ENCODE data around the gene SRP9. TPM values are rescaled to one million over a fixed set of nuclear protein-coding genes. Genes with fewer than 3 reads are reported as not detected.

SRP9 gene
- total and polyA plus RNA-seq, 2 donors (not counting 1 experiment from before 2014, with no cell fraction given): 73.4 to 117 TPM

DNA sequence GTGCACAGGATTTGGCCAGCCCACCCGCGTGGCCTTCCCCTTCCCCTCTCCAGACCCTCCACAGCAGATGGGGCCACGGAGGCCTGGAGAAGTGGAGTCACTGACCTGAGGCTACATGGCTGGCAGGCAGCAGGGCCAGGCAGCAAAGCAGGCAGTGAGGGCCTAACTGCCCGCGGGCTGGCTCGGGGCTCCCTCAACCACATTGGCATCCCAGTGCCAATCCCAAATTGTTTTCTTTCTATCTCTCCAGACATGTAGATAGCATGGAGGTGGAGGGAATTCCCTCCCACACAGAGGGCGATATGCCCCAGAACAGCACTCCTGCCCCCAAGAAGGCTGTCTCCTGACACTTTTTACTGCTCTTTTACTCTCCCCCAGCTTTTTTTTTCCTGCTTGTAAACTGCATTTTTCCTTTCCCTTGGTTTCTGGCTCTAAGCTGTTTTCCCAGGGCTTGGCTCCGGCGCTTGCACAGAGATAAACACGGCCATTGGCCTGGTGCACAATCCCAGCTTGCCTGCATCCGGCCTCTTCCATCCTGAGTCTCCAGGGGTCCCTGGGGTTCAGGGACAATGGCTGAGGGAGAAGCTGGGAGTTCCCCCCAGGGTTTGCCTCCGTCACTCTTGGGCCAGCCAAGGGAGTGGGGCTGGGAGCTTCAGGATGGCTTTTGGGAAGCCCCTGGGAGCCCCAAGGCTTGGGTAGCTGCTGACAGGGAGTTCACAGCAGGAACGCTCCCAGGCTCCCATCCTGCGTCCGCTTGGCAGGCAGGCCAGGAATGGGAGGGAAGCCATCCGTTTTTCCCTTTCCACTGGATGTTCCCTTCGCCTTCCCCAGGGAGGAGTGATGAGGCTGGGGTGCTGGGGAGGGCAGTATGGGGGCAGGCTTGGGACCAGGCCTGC, 39.3 kb downstream of the SRP9 start:
- intact Hi-C loops (cut with micrococcal nuclease): no loop called here
- H3K9me3 Mint-ChIP-seq (ENCODE audit: insufficient read depth): no peaks in the 10 kb centered on the region
- WGBS (ENCODE audit: insufficient coverage): 95% methylated on average over 12 of the region's 17 CpGs

DNA sequence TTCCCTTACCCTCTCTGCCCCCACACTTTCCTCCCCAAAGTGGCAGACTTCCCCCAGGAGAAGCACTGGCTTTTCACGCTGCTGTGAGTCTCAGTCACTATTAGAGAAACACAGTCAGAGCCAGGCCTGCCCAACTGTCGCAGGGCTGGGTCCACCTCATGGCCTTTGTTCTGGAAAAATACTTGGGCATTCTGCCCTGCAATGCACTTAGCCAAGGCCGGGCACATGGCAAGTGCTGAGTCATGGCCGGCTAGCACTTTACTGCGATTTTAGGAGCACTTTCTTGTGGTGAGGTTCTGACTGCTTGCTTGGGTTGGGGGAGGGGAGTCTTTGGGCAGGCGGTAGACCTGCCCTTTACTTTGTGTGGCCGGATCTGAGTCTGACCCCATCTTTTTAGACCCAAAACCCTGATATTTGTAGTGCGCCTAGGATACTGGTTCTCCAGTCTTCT, 40.0 kb downstream of the SRP9 start:
- no peaks in the 10 kb centered on the region for H3K27me3 Mint-ChIP-seq
- Histone ChIP-seq H3K27me3 (replicated peaks in 1 of 4; ENCODE audit: control extremely low read depth in 1 of 4, control insufficient read depth in 3 of 4, insufficient read depth in 4 of 4, low read length in 3 of 4) (no peaks in the 10 kb centered on the region), H3K4me1 (ENCODE audit: control insufficient read depth in 2 of 2, insufficient read depth in 2 of 2, low read length in 2 of 2) (no peaks in the 10 kb centered on the region), H3K9ac (ENCODE audit: low read length) (no peak overlapping the region), H3K27ac (ENCODE audit: low read length in 2 of 2) (no peak overlapping the region), H3K4me2 (replicated peaks; ENCODE audit: low read depth, low read length, poor library complexity, severe bottlenecking) (no peak overlapping the region), H4K20me1 (ENCODE audit: control insufficient read depth, insufficient read depth, low read length, poor library complexity, severe bottlenecking) (no peaks in the 10 kb centered on the region), H3K9me3 (ENCODE audit: control extremely low read depth in 1 of 3, control insufficient read depth in 2 of 3, insufficient read depth in 1 of 3, low read length in 2 of 3) (no peaks in the 10 kb centered on the region), H3K4me3 (ENCODE audit: control extremely low read depth in 1 of 5, extremely low read depth in 1 of 5, insufficient read depth in 1 of 5, low read depth in 2 of 5, low read length in 4 of 5) (no peak overlapping the region), H3K79me2 (ENCODE audit: control insufficient read depth, insufficient read depth, low read length) (no peaks in the 10 kb centered on the region), H2AFZ (ENCODE audit: insufficient read depth, low read depth, low read length, poor library complexity, severe bottlenecking) (no peak overlapping the region), H3K36me3 (replicated peaks in 1 of 2; ENCODE audit: control extremely low read depth in 1 of 2, control insufficient read depth in 1 of 2, extremely low read depth in 1 of 2, insufficient read depth in 2 of 2, low read length in 1 of 2) (no peaks in the 10 kb centered on the region)
- no peak for TF ChIP-seq EZH2 (IDR thresholded peaks at IDR 0.05; ENCODE audit: borderline replicate concordance, insufficient read depth, low read depth, low read length, poor library complexity, severe bottlenecking)
- TF ChIP-seq, protein P1, sequence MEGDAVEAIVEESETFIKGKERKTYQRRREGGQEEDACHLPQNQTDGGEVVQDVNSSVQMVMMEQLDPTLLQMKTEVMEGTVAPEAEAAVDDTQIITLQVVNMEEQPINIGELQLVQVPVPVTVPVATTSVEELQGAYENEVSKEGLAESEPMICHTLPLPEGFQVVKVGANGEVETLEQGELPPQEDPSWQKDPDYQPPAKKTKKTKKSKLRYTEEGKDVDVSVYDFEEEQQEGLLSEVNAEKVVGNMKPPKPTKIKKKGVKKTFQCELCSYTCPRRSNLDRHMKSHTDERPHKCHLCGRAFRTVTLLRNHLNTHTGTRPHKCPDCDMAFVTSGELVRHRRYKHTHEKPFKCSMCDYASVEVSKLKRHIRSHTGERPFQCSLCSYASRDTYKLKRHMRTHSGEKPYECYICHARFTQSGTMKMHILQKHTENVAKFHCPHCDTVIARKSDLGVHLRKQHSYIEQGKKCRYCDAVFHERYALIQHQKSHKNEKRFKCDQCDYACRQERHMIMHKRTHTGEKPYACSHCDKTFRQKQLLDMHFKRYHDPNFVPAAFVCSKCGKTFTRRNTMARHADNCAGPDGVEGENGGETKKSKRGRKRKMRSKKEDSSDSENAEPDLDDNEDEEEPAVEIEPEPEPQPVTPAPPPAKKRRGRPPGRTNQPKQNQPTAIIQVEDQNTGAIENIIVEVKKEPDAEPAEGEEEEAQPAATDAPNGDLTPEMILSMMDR (IDR thresholded peaks at IDR 0.05): no peak
- POLR2A ChIA-PET: no interaction called here
- H3K27ac Mint-ChIP-seq: no peak overlapping the region
- 84% methylated on average over 8 of the region's 8 CpGs for WGBS (ENCODE audit: insufficient coverage)
- H3K4me1 Mint-ChIP-seq: no peaks in the 10 kb centered on the region
- intact Hi-C loops (cut with micrococcal nuclease): no loop called here
- DNase-seq (no peak), ATAC-seq (ENCODE audit: low read depth) (no peak)
- H3K4me3 Mint-ChIP-seq: no peak overlapping the region
- H3K9me3 Mint-ChIP-seq (ENCODE audit: insufficient read depth): no peaks in the 10 kb centered on the region
- CTCF ChIA-PET: no interaction called here

More for the DNA sequence above, 39.3 kb downstream of the SRP9 start:
- H3K4me1 Mint-ChIP-seq: no peaks in the 10 kb centered on the region
- ChIA-PET CTCF (no interaction called here), POLR2A (no interaction called here)
- H3K79me2 ChIP-seq (ENCODE audit: control insufficient read depth, insufficient read depth, low read length): no peaks in the 10 kb centered on the region
- no peaks in the 10 kb centered on the region for H3K27me3 ChIP-seq (replicated peaks in 1 of 4; ENCODE audit: control extremely low read depth in 1 of 4, control insufficient read depth in 3 of 4, insufficient read depth in 4 of 4, low read length in 3 of 4)
- H3K9me3 ChIP-seq (ENCODE audit: control extremely low read depth in 1 of 3, control insufficient read depth in 2 of 3, insufficient read depth in 1 of 3, low read length in 2 of 3): no peaks in the 10 kb centered on the region
- no peak overlapping the region for H2AFZ ChIP-seq (ENCODE audit: insufficient read depth, low read depth, low read length, poor library complexity, severe bottlenecking)
- H4K20me1 ChIP-seq (ENCODE audit: control insufficient read depth, insufficient read depth, low read length, poor library complexity, severe bottlenecking): no peaks in the 10 kb centered on the region
- H3K36me3 ChIP-seq (replicated peaks in 1 of 2; ENCODE audit: control extremely low read depth in 1 of 2, control insufficient read depth in 1 of 2, extremely low read depth in 1 of 2, insufficient read depth in 2 of 2, low read length in 1 of 2): no peaks in the 10 kb centered on the region
- H3K4me3 Mint-ChIP-seq: no peak overlapping the region
- H3K27ac ChIP-seq (ENCODE audit: low read length in 2 of 2): no peak overlapping the region
- H3K27me3 Mint-ChIP-seq: no peaks in the 10 kb centered on the region
- TF ChIP-seq, protein P1 (IDR thresholded peaks at IDR 0.05): no peak
- no peak for TF ChIP-seq EZH2 (IDR thresholded peaks at IDR 0.05; ENCODE audit: borderline replicate concordance, insufficient read depth, low read depth, low read length, poor library complexity, severe bottlenecking)
- H3K9ac ChIP-seq (ENCODE audit: low read length): no peak overlapping the region
- ATAC-seq (ENCODE audit: low read depth) (no peak), DNase-seq (no peak)
- H3K4me1 ChIP-seq (ENCODE audit: control insufficient read depth in 2 of 2, insufficient read depth in 2 of 2, low read length in 2 of 2): no peaks in the 10 kb centered on the region
- no peak overlapping the region for H3K4me2 ChIP-seq (replicated peaks; ENCODE audit: low read depth, low read length, poor library complexity, severe bottlenecking)
- H3K4me3 ChIP-seq (ENCODE audit: control extremely low read depth in 1 of 5, extremely low read depth in 1 of 5, insufficient read depth in 1 of 5, low read depth in 2 of 5, low read length in 4 of 5): no peak overlapping the region
- no peak overlapping the region for H3K27ac Mint-ChIP-seq
